Measurements from ENCODE around the gene ARFIP1.

- TF ChIP-seq CTCF (IDR thresholded peaks at IDR 0.05) (no peak), ZFX (IDR thresholded peaks at IDR 0.05; ENCODE audit: borderline replicate concordance) (no peak)
Observed at GRCh38 chr4:152738827-152739226, 40.9 kb upstream of the ARFIP1 start.
